Measurements from ENCODE around the gene MDFI.

The MDFI gene, protein sequence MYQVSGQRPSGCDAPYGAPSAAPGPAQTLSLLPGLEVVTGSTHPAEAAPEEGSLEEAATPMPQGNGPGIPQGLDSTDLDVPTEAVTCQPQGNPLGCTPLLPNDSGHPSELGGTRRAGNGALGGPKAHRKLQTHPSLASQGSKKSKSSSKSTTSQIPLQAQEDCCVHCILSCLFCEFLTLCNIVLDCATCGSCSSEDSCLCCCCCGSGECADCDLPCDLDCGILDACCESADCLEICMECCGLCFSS

DNA sequence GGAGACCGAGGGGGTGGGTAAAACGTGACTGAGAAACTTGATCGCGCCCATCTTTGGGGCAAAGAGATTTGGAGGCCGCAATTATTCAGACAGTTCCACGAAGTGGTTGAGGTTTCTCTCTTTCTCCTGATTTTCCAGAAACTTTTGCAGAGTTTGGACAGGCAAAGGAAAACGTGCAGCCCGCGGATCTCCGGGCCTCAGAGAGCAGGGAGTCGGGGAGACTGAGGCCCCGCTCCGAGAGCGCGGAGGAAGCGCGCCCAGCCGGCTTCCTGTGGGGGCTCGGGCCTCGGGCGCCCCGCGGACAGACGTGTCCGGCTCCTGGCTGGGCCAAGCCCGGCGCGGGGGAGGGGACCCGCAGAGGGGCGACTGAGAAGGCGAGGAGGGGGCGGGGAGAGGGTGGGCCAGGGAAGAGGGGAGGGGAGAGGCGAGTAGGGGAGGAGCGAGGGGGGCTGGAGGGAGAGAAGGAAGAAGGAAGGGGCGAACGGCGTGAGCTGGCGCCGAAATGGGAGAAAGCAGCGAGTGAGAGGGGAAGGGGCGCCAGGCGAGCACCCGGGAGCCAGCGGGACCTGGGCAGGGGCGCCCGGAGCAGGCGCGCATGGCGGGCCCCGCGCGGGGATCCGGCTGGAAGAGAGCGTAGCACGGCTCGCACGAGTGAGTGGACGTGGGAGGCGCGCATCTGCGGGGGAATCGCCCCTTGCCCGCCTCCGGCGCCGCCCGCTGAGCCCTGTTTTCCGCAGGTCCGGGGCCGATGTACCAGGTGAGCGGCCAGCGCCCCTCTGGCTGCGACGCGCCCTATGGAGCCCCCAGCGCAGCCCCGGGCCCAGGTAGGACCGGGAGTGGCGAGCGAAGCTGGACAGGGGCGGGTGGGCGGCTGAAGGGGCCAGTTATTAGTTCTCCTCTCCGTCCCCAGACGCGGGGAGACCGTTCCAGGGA, at the start of gene MDFI:
Gene MDFI (plus strand): TSS at position 467 of the 933 bp plus-strand sequence. CDS start 282 bp downstream, at position 749.
- no peak for DNase-seq

DNA sequence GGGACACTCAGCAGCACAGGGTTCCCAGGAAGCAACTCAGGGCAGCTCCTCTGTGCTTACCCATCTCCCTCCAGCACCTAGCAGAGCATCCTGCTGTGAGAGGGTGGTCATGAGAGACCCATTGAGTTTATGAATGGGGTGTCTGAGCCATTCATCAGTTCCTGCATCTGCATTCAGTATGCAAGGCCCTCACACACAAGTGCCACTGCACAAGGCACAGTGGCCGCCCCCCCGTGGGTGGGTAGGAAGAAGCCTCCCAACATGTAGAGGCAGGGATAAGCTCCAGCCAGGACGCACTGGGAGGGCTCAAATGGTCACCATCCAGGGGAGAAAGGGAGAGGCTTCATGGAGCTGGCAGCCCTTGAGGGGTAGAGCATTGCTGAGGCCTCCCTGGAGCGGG, 49.0 kb upstream of the MDFI start:
- no peak for DNase-seq

DNA sequence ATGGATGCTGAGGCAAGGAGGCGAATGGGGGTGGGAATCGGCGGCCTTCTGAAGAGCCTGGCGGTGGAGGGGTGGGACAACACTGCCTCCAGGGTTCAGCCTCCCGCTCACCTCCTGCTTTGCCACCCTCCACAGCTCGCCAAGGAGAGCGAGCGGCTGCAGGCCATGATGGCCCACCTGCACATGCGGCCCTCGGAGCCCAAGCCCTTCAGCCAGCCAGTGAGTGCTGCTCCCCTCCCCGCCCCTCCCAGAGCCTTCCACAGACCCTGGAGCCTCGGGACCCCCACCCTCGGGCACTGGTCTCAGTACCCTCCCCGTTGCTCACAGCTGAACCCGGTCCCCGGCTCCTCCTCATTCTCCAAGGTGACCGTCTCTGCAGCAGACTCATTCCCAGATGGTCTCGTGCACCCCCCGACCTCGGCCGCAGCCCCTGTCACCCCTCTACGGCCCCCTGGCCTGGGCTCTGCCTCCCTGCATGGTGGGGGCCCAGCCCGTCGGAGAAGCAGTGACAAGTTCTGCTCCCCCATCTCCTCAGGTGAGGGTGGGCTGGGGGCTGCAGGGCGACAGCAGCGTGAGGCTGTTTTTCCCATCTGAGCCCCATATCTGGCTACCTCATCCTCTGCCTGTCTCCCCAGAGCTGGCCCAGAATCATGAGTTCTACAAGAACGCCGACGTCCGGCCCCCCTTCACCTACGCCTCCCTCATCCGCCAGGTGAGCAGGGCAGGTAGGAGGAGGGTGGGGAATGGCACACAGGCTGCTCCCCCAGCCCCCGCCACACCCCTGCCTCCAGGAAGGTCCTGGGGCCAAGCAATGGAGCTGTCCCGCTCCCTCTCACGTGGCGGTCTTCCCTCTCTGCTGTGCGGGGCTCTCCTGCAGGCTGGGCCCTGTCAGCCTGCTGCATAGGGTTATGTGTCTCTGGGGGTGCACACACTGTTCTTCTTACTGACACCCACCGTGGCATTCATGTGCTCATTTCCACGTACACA, 48.3 kb upstream of the MDFI start:
- DNase-seq, result no peak

DNA sequence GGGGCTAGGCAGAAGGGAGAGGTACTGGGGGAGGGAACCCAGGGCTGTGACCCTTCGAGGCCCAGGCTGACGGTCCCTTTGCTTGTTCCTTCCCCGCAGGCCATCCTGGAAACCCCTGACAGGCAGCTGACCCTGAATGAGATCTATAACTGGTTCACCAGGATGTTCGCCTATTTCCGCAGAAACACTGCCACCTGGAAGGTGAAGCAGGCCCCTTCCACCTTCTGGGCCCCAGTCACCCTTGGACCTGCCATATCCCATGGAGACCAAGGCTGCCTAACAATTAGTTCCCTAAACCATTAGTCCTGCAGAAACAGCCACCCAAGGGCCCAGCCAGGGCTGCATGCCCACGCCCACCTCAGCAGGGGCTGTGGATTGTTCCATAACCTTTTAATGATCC, 47.1 kb upstream of the MDFI start:
- DNase-seq, result no peak

DNA sequence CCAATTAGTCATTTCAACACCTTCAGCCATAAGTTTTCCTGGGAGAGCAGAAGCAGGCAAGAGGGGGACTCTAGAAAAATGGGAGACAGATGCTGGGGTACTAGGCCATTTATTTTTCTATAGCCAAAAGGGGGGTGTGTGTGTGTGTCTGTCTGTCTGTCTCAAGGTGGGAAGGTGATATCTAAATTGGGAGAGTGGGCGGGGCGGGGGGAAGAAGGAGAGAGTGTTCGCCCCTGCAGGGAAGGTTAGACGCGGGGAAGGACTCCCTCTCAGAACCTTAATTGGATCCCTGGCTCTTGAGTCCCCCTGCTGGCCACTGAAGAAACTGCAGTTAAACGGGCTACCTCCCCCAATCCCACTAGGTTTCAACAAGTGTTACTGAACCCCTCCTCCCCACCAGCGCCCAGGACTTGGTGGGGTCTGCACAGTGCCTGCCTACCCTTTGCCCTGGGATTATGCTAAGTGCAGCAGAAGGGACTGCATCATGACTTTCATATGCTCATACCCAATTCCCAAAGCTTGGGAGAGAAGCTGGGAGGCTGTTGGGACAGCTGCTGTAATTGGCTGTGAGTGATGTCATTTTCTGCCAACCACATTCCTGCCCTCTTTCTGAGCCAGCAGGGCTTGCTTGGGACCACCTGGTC, 46.3 kb upstream of the MDFI start:
- no peak for DNase-seq

DNA sequence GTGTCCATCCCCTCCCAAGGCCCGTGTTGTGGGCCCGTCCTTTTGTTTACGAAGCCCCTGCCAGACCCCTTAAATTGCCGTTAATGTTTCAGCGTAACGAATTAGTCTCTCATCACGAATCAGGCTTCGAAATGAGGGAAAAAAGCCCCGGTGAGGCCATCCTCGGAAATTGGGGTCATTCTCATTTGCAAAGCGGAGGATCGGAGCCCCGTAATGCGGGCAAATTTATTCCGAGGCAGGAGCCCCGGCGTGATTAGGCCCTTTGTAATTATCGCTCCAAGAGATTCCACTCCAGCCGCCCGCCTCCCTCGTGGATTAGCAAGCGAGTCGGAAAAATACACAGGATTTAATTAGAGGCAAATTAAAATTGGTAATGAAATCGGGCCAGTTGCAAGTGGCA, 44.9 kb upstream of the MDFI start:
- no peak for DNase-seq

DNA sequence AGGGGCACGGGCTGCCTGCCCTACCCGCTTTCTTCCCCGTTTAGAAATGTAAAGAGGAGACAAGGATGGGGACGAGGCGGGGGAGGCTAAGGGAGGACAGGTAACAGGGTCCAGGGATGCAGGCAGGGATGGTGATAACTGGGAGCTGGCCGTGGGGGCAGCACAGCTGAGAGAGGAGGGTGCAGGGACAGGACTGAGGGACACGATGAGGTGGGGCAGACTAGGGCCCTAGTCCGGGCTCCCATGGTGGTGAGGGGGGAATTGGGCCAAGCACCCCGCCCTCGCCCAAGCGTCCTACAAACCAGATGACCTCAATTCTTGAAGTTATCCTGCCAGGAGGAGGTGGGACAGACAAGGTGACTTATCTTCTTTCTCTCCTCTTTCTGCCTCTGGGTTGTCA, 44.4 kb upstream of the MDFI start:
- no peak for DNase-seq

DNA sequence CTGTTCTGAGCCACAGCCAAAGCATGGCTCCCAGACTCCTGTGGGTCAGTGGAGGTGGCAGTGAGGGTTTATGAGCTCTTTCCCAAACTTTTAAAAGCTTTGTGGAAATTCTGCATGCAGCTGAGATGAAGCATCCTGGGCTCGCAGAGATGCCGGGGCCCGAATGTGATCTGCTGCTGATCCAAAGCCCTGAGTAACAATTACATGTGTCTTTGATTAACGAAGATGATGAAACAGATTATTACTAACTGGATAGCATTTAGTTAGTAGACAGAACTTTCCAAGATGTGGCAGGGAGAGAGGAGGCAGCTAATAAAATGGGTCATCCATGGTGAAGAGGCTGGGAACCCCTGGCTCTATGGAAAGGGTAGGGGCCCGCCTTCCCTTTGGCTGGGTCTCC, 43.9 kb upstream of the MDFI start:
- no peak for DNase-seq

DNA sequence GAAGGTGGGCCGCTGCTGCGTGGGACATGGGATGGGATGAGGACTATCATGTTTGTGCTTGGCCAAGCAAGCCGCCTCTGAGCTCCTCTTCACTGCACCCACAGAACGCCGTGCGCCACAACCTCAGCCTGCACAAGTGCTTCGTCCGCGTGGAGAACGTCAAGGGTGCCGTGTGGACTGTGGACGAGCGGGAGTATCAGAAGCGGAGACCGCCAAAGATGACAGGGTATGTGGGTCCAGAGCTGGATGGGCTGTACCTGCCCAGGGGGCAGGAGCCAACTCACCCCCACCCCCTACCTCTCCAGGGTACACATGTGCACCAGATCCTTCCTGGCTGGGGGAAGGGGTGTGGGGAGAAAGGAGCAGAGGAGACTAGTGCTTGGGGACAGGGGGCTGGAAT, 43.5 kb upstream of the MDFI start:
- no peak for DNase-seq

DNA sequence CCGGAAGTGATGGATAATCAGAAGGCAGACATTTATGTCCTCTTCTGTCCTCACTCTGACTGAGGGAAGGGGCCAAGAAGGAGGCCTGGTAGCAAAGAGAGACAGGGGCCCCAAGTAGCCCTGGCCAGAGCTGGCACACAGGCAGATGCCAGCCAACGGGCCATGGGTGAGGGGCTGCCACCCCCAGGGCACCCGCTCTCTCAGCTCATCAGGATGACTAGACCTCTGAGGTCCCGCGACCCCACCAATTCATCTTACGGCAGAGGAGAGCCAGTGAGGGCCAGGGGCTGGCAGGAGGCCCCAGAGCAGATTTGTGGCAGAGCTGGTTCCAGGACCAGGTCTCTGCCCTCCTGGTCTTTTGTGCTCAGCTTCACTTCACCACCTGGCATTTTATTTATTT, 43.1 kb upstream of the MDFI start:
- no peak for DNase-seq

DNA sequence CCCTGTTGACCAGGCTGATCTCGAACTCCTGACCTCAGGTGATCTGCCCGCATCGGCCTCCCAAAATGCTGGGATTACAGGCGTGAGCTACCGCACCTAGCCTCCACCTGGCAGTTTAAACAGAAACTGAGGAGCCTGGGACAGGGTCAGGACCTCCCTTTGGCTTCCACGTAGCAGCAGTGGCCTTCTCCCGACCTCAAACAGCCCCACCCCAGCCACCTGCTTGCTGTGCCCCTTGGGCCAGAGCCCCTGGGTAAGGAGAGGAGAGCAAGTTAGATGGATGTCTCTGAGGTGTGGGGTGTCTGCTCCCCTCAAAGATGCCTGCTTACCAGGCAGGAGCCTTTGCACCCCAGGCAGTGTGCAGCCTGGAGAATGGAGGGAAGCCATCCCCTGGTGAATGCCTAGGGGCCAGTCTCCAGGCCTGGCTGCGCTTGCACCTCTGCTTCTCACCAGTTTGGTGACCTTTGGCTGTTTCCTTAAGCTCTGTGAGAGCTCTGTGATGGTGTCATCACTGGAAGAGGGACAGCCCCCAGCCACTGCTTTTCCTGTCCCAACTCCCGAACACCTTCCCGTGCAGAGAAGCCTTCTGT, 42.1 kb upstream of the MDFI start:
- DNase-seq, result no peak

DNA sequence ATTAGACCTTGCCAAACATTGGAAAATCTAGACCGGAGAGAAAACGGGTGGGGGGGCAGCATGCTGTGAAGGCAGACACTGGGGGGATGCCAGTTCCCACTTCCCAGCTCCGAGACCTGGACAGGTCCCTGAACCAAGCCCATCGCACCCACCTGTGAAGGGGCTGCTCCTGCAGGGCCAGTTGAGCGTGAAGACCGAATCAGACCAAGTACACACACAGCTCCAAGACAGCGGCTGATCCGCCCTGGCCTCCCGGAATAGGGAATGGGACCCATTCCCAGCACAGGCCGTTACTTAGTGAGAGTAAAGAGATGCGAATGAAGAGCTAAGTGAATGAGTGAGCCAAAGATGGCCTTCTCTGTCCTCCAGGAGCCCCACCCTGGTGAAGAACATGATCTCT, 41.5 kb upstream of the MDFI start:
- DNase-seq, result no peak

DNA sequence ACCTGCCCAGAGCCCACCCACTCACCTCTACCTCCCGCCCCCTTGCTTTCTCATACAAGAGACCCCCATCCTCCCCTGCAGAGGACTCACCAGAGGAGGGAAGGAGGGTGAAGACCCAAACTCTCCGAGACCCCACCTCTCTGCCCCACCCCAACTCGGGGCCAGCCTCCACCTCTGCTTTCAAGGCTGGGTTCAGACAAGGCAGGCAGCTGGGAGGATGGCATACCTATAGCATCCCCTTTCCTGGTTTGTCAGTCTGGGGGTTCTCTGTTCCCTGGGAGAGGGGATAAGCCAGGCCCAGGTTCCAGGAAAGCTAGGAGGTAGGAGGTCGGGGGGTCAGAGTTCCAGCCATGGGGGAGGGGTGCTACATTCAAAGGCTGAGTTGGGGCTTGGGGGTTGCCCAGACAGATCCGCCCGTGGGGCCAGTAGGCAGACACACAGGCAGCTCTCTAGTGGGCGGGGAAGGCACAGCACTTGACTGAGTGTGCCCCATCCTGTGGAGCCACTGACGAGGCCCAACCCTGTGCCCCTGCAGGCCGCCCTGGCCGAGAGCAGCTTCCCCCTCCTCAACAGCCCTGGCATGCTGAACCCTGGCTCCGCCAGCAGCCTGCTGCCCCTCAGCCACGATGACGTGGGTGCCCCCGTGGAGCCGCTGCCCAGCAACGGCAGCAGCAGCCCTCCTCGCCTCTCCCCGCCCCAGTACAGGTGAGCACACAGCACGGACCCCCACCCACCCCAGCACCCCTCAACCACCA, 40.8 kb upstream of the MDFI start:
- DNase-seq, result no peak

DNA sequence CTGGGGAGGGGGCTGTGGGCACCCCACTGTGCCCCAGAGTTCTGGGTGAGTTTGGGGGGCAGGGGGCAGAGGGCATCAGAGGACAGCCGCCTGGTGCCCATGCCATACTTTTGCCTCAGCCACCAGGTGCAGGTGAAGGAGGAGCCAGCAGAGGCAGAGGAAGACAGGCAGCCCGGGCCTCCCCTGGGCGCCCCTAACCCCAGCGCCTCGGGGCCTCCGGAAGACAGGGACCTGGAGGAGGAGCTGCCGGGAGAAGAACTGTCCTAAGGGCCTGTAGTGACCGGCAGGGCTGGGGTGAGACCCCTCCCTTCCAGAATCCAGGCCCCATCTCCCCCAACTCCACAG, 39.6 kb upstream of the MDFI start:
- DNase-seq, result no peak

DNA sequence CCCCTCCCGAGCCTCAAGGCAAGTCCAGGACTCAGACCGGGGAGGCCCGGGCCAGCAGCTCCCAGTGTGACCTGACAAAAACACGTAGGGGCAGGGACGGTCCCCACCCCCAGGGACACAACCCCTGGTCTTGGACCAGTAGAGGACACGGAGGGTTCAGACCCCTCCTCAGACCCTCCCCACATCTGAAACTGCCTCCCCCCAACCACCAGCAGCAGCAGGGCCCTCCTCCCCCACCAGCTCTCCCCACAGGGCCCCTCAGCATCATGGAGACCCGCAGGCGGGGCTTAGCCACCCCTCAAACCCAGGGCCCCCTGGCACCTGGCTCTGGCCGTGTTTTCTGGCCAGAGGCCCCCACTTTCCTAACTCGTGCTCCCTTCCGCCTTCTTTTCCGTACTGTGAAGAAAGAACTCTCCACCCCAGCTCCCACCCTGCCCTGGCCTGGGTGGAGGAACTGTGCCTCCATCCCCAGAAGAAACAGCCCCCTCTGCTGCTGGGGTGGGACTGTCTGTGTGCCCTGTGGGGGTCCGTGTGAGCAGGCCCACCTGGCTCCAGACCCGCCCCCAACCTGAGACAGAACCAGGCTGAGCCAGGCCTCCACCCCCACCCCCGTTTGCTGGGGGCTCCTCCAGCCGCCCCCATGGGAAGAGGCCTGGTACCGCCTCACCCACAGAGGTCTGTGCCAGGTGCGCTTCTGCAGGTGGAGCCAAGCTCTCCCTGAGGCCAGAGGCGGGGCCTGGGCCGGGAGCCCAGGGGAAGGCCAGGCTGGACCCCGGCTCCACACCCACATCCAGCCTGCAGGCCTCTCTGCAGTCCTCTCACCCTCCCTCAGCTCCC, 39.0 kb upstream of the MDFI start:
- DNase-seq, result no peak

DNA sequence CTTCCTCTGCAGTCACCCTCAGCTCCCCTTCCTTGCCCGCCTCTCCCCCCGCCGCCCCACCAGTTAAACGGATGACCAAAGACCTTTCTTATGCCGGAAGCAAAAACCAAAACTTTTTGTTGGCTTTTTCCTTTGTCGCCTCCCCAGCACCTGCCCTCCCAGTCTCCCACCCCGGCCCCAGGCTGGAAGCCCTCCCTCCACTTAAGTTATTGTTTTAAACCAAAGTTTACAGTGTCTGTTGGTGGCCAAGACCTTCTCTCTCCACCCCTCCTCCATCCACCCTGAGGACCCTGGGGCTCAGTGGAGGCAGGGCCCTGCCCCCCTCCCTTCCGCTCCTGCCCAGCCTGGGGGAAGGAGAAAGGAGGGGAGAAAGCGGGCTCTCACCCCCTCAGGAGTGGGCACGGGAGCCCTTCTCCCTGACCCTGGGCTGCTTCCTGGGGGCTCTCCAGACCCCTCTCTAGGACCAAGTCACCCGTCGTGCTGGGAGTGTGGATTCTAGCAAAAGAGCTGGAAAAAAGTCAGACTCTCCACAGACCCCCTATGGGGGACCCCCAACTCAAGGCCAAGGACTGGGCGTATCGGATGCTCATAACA, 38.3 kb upstream of the MDFI start:
- no peak for DNase-seq

DNA sequence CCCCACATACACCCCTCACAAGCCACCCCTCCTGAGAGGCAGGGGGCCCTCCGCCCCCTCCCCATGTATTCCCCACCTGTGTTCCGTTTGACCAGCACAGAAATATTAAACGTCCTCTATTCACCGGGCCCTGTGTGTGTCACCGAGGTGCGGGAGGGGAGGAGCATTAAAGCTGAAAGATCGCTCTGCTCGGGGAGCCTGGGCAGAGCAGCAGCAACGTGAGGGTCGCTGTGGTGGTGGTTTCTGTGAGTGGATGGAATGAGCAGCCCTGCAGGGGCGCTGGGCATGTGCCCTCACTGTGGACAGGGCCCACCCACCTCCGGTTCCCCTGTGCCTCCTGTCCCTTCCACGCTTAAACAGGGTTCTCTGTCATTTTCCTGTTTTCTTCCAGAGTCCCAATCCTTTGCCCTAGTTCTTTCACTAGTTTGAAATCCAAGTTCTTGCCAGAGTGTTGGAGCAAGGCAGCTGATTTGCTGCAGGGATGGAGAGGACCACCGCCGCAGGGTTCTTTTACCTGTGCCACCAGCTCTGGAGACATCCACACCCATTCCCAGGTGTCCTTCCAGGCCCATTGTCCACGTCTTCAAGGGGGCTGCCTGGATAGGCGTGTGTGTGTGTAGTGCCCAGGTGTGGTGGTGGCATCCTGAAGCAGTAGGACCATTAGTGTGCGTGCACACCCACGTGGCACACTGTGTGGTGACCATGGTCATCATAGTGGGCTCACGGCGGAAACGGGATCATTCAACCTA, 37.6 kb upstream of the MDFI start:
- DNase-seq, result no peak

DNA sequence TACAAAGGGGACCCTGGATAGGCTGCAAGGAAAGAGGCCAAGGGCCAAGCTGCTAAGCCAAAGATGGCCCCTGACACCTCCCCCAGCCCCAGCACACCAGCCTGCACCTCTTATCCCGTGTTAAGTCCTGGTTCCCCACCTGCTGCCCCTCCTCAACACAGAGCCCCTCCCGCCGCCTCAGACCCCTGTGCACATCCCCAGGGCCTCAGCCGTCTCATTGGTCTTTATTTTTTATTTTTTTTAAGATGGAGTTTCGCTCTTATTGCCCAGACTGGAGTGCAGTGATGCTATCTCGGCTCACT, 37.1 kb upstream of the MDFI start:
- no peak for DNase-seq

DNA sequence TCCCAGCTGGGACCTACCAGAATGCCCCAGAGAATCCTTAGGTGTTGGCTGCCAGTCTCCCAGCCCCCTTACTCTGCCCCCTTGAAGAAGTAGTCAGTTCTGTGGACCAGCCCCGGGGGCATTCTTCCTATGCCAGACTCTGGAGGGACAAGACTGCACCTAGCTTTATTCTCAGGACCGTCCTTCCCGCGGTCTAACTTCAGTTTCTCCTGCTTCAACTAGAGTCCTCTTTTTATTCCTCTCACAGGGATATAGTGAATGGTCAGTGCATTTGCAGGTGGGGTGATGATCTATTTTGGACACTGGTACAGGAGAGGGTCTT, 35.9 kb upstream of the MDFI start:
- DNase-seq, result no peak
